Measurements from ENCODE around the gene PPP1R26. TPM values are rescaled to one million over a fixed set of nuclear protein-coding genes. Genes with fewer than 3 reads are reported as not detected.

The PPP1R26 gene
- total and polyA plus RNA-seq, 9 of the 15 experiments (the other 6 are each of a cell fraction or from before 2014, with no cell fraction given) = 0.77 to 26.8 (median 9.3) TPM

DNA sequence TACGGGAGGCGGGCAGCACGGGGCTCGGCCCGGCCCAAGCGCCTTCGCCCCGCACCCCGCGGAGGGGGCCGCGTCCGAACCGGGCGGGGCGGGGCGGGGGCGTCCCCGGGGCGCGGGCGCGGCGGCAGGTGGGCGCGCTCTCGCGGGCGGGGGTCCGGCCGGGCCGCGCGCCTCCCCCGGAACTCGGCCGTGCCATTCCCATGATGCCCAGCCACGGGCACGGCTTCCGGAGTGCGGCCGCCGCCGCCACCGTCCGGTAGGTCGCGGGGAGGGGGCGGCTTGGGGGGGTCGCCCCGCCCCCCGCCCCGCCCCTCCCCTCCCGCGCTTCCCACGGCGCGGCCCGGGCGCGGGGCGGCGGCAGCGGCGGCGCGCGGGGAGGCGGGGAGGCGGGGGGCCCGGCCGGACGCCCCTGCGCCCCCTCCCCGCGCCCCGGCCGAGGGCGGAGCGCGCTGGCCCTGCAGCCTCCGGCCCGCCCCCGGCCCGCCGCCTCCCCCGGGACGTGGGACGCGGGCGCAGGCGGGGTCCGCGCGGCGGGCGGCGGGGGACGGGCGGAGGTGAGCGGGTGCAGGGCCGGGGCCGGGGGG is at the start of gene PPP1R26 (continued):
- TF ChIP-seq CXXC5 (CRISPR knock-in tag; IDR thresholded peaks at IDR 0.05) (0 out of 2 replicates have a peak, but pooled peaks have one; percentile 2), BDP1 (IDR thresholded peaks at IDR 0.05; ENCODE audit: insufficient read depth, insufficient read length) (no peak), TGIF2 (CRISPR knock-in tag; IDR thresholded peaks at IDR 0.05) (no peak), ZBTB7A (IDR thresholded peaks at IDR 0.05; ENCODE audit: borderline replicate concordance, control insufficient read depth, low read depth, low read length) (peak; percentile 86; the same call in 1 of the 2 replicates), ZNF354B (CRISPR knock-in tag; IDR thresholded peaks at IDR 0.05) (no peak), GATAD2A (IDR thresholded peaks at IDR 0.05) (no peak), GABPA (tag; conservative IDR thresholded peaks at IDR 0.05; ENCODE audit: low read depth) (peak; percentile 53), TAL1 (IDR thresholded peaks at IDR 0.05) (no peak), MAFK (IDR thresholded peaks at IDR 0.05; ENCODE audit: low read length) (no peak), NCOR1 (IDR thresholded peaks at IDR 0.05) (no peak)
- TF ChIP-seq, protein P1, sequence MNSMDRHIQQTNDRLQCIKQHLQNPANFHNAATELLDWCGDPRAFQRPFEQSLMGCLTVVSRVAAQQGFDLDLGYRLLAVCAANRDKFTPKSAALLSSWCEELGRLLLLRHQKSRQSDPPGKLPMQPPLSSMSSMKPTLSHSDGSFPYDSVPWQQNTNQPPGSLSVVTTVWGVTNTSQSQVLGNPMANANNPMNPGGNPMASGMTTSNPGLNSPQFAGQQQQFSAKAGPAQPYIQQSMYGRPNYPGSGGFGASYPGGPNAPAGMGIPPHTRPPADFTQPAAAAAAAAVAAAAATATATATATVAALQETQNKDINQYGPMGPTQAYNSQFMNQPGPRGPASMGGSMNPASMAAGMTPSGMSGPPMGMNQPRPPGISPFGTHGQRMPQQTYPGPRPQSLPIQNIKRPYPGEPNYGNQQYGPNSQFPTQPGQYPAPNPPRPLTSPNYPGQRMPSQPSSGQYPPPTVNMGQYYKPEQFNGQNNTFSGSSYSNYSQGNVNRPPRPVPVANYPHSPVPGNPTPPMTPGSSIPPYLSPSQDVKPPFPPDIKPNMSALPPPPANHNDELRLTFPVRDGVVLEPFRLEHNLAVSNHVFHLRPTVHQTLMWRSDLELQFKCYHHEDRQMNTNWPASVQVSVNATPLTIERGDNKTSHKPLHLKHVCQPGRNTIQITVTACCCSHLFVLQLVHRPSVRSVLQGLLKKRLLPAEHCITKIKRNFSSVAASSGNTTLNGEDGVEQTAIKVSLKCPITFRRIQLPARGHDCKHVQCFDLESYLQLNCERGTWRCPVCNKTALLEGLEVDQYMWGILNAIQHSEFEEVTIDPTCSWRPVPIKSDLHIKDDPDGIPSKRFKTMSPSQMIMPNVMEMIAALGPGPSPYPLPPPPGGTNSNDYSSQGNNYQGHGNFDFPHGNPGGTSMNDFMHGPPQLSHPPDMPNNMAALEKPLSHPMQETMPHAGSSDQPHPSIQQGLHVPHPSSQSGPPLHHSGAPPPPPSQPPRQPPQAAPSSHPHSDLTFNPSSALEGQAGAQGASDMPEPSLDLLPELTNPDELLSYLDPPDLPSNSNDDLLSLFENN (IDR thresholded peaks at IDR 0.05; ENCODE audit: low read depth in 2 of 2, low read length in 2 of 2) = no peak
- TF ChIP-seq, protein P2, sequence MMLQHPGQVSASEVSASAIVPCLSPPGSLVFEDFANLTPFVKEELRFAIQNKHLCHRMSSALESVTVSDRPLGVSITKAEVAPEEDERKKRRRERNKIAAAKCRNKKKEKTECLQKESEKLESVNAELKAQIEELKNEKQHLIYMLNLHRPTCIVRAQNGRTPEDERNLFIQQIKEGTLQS (IDR thresholded peaks at IDR 0.05) = no peak
- TF ChIP-seq, protein P2 (CRISPR knock-in tag; conservative IDR thresholded peaks at IDR 0.05) = no peak
- TF ChIP-seq, protein P3, sequence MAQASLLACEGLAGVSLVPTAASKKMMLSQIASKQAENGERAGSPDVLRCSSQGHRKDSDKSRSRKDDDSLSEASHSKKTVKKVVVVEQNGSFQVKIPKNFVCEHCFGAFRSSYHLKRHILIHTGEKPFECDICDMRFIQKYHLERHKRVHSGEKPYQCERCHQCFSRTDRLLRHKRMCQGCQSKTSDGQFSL (CRISPR knock-in tag; IDR thresholded peaks at IDR 0.05) = peak; percentile 65; the same call in 1 of the 2 replicates
- TF ChIP-seq, protein P3 (tag; IDR thresholded peaks at IDR 0.05) = no peak; a peak in 1 of 4 replicates
- TF ChIP-seq, protein P4, sequence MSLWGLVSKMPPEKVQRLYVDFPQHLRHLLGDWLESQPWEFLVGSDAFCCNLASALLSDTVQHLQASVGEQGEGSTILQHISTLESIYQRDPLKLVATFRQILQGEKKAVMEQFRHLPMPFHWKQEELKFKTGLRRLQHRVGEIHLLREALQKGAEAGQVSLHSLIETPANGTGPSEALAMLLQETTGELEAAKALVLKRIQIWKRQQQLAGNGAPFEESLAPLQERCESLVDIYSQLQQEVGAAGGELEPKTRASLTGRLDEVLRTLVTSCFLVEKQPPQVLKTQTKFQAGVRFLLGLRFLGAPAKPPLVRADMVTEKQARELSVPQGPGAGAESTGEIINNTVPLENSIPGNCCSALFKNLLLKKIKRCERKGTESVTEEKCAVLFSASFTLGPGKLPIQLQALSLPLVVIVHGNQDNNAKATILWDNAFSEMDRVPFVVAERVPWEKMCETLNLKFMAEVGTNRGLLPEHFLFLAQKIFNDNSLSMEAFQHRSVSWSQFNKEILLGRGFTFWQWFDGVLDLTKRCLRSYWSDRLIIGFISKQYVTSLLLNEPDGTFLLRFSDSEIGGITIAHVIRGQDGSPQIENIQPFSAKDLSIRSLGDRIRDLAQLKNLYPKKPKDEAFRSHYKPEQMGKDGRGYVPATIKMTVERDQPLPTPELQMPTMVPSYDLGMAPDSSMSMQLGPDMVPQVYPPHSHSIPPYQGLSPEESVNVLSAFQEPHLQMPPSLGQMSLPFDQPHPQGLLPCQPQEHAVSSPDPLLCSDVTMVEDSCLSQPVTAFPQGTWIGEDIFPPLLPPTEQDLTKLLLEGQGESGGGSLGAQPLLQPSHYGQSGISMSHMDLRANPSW (CRISPR knock-in tag; IDR thresholded peaks at IDR 0.05) = no peak
- TF ChIP-seq, protein P5, sequence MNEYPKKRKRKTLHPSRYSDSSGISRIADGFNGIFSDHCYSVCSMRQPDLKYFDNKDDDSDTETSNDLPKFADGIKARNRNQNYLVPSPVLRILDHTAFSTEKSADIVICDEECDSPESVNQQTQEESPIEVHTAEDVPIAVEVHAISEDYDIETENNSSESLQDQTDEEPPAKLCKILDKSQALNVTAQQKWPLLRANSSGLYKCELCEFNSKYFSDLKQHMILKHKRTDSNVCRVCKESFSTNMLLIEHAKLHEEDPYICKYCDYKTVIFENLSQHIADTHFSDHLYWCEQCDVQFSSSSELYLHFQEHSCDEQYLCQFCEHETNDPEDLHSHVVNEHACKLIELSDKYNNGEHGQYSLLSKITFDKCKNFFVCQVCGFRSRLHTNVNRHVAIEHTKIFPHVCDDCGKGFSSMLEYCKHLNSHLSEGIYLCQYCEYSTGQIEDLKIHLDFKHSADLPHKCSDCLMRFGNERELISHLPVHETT (CRISPR knock-in tag; conservative IDR thresholded peaks at IDR 0.05 in 1 of 2, IDR thresholded peaks at IDR 0.05 in 1 of 2) = peak in 1 of 2 experiments; percentile 75; a peak in 1 of 4 replicates

Data from K562 (cell line).